GM18511 (cell line): ENCODE results near the gene NAXE.
"Not testable (repeated sequence)": the region's sequence is repeated elsewhere in the genome, so short reads cannot be mapped to it uniquely, and the experiment has no call there.

Source experiments
- ATAC-seq: cut with Tn5 transposase; IDR thresholded peaks from one replicate; pipeline ENCODE4 v1.9.1; 2021; ENCODE audit warnings: mild to moderate bottlenecking, moderate library complexity; ENCODE audit not compliant: unreplicated experiment

Gene NAXE

DNA sequence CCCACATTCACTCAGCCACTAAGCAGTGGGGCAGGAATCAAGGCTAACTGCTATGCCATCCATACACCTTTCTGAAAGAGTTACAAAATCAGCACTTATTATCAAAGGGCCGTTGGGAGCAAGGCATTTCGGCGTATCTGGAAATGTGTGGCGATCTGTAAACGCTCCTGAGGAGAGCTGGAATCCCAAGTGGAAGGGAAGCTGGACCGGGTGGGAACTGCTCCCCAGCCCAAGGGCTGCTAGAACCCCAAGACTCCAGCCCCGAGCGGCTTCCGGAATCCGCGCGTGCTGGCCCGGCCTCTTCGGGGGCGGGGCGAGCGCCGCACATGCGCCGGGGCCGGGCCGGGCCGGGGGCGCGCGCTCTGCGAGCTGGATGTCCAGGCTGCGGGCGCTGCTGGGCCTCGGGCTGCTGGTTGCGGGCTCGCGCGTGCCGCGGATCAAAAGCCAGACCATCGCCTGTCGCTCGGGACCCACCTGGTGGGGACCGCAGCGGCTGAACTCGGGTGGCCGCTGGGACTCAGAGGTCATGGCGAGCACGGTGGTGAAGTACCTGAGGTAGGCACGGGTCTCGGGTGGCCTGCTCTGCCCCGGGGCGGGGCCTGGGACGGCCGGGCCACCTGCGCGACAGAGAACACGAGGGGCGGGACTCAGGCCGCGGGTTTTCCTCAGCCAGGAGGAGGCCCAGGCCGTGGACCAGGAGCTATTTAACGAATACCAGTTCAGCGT lies at the start of gene NAXE:
TSS of gene NAXE (plus strand) at position 345 of the 726 bp plus-strand sequence. CDS start at position 374, 29 bp downstream.
- peak; percentile 94 for ATAC-seq

- ATAC-seq: no peak
These were observed 48.5 kb upstream of the NAXE start for GRCh38 chr1:156543066-156543465.

- ATAC-seq: no peak
These were observed 46.9 kb upstream of the NAXE start for GRCh38 chr1:156544592-156545102.

DNA sequence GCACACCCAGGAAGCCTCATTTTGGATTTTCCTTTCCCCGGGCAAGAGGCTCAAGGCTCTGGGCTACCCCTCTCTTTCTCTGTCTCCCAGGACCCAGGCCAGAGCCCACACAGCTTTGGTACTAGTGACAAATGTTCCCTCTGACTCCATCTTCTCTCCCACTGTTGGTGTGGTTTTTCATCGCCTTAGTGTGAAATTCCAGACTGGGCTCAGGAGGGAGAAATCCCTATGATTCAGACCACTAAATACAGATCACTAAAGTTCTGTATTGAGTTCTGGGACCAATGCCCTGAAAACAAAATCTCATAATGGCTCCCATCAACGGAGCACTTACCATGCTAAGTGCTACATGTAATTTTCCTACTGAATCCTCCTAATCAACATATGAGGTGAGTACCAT lies 45.3 kb upstream of the NAXE start:
- ATAC-seq: no peak

DNA sequence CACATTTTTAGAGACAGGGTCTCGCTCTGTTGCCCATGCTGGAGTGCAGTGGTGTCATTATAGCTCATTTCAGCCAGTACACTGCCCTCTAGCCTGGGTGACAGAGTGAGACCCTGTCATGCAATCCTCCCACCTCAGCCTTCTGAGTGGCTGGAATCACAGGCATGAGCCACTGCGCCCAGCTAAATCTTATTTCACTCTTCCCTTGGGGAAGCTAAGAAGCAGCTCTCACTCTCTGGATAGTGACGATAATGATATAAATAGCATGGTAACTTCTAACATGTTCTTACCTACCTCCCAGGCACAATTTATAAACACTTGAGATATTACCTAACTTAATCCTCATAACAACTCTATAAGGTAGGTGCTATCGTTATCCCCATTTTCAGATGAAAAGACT lies 44.1 kb upstream of the NAXE start:
- ATAC-seq: no peak

GRCh38 chr1:156547982-156548381 lies 43.6 kb upstream of the NAXE start:
- no peak for ATAC-seq

GRCh38 chr1:156549390-156549789 lies 42.2 kb upstream of the NAXE start:
- no peak for ATAC-seq

- no peak for ATAC-seq
These were observed 41.7 kb upstream of the NAXE start for GRCh38 chr1:156549831-156550230.

GRCh38 chr1:156550346-156550745 lies 41.2 kb upstream of the NAXE start:
- ATAC-seq: no peak

GRCh38 chr1:156551066-156551643 lies 40.4 kb upstream of the NAXE start:
- no peak for ATAC-seq

DNA sequence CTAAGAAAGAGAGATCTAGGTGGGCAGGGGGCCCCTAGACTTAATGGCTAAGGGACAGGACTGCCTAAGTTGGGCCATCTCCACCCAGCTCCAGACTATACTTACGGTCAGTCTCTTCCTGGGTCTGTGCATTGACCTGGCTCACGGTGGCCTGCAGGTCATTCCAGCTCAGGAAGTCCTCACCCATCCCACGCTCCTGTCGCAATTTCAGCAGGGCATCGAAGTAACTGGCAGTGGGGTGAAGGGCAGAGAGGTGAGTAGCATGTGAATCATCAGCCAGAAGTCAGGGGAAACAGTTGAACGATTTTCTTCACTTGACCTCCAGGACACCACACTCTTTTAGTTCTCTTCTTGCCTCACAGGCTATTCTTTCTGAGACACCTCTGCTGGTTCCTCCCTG lies 39.7 kb upstream of the NAXE start:
- ATAC-seq: no peak

GRCh38 chr1:156552518-156552917 lies 39.1 kb upstream of the NAXE start:
- no peak for ATAC-seq

DNA sequence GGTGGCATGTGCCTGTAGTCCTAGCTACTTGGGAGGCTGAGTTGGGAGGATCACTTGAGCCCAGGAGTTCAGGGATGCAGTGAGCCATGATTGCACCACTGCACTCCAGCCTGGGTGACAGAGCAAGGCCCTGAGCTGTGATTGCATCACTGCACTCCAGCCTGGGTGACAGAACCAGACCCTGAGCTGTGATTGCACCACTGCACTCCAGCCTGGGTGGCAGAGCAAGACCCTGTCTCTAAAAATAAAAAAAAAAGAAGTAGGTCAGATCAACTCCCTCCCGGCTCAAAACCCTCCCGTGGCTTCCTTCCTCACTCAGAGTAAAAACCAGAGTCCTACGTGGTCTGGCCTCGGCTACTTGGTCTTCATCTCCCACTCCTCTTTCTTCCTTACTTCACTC lies 38.6 kb upstream of the NAXE start:
- ATAC-seq: not testable (repeated sequence)

DNA sequence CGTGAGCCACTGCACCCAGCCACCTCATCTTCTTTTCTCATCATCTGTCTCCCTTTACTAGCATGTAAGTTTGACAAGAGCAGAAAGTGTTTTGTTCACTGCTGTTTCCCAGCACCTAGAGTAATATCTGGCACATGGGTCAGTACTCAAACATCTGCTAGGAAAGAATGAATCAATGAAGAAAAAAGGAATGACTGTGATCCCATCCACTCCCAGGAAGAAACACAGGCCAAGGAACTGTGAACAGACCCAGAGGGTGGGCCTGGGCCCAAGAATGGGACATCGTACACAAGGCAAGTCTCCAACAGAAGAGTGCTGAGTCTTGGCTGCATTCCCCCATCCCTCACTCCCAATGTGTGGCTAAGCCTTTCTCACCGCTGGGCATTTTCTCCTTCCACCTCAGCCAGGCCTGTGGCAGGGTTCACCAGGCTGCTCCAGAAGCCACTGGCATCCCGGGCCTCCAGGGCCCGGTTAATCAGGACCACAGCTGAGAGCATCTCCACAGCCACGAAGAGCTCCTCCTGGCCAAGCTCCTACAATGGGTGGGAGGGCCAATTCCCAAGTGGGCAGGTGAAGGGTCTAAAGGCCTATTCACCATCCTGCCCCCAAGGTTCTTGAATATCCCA lies 37.6 kb upstream of the NAXE start:
- no peak for ATAC-seq

DNA sequence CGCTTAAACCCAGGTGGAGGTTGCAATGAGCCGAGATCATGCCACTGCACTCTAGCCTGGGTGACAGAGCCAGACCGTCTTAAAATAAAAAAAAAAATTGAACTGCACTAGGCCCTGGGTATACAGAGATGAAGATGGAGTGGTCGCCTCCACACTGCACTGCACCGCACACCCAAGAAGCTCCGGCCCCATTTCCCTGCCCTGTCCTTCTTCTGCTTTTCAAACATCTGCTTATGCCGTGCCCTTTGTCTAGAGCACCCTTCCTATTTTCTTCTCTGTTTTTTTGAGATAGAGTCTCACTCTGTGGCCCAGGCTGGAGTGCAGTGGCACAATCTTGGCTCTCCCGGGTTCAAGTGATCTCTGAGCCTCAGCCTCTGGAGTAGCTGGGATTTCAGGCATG lies 36.6 kb upstream of the NAXE start:
- ATAC-seq: no peak

DNA sequence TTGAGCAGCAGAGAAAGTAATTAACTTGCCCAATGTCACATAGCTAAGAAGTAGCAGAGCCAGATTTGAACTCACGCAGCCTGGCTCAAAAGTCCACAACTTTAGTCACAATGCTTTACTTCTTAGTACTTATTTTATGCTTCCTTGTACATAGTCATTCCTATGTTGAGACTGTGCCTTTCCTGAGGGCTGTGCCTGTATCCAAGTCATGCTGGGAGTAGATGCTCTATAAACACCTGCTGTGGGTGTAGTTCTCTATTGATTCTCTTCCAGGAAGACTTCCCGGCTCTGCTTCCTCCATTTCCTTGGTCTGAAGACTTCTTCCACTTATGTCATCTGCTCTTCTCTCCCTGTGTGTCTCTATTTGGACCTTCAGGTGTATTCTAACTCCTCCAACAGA lies 35.9 kb upstream of the NAXE start:
- ATAC-seq: no peak

DNA sequence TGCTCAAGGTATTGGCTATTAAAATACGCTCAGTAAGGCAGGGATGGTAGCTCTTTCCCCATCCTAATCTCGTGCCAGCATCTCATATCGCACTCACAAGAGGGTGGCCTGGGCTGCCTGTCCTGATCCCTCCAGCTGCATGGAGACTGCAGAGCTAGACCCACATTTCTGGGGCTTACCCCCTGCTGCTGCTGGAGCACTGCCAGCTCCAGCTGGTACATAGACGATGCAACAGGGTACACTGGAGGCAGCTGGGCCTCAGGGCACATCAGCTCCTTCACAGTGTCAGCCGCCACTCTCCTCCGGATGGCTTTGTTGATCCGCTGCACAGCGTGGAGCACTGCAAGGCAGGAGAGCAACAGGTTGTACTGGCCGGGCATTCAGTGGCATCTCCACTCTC lies 35.2 kb upstream of the NAXE start:
- no peak for ATAC-seq

DNA sequence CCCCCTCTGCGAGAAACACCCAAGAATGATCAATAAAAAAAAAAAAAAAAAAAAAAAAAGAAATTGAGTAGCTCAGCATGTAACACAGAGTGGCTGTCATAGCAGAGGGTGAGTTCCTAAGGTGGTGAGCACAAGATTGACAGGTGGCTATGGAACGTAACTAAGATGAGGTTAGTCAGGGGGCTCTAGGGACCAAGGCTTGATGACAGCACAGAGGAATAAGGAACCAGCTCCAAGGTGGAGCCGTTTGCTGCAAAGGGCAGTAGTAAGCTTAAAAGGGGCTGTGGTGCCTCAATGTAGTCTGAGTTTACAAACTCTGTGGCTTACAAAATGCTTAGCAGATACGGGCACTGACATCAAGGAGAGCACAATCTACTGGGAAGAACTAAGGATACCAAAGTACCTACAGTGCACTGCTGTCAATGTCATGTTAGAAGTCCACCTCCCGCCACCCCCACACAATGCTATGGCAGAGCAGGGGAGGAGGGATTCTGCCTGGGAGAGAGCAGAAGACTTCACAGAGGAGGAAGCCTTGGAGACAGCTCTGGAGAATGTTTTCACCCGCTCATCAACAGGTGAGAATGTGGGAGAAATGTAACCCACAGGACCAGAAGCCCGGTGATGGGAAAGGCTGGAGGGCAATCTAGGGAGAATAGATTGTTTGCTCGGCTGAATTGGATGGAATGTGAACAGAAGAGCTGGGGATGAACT lies 32.3 kb upstream of the NAXE start:
- no peak for ATAC-seq

DNA sequence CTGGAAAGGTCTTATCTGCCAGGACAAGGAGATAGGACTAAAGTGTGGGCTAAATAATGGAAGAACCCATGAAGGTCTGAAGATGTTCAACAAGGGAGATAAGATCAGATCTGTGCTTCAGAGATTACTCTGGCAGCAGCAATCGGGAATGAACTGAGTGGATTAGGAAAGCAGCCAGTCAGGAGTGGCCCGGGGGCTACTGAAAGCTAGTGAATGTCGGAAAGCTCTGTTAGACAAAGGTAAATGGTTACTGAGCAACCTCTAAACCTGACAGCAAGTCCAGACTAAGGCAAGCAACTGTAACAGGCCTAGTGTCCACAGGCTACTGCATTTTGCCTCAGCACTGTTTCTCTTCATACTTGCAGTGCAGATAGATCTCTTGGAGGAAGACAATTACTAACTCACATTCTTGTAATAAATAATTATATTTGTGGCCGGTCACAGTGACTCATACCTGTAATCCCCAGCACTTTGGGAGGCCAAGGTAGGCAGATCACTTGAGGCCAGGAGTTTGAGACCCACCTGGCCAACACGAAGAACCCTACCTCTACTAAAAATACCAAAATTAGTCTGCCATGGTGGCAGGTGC lies 31.7 kb upstream of the NAXE start:
- no peak for ATAC-seq

GRCh38 chr1:156560585-156561163 lies 30.9 kb upstream of the NAXE start:
- no peak for ATAC-seq

DNA sequence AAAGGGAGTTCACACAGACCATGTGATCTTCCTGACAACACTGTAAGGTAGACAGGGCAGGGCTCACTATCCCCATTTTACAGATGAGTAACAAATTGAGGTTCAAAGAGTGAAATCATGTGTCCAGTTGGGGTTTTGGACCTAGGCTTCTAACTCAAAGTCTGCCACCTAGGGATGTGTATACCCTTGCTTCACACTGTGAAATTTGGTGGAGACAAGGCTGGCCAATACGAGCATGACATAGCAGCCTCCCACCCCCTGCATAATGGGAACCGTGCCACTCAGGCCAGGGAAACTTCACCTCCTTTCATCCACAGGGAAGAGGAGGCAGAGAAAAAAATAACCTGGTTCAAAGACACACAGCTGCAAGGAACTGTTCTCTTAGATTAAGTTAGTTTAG lies 26.1 kb upstream of the NAXE start:
- no peak for ATAC-seq
